Prostate gland (tissue), 2 donors: Measurements from ENCODE around the gene CARMIL1. TPM values are rescaled to one million over a fixed set of nuclear protein-coding genes. Genes with fewer than 3 reads are reported as not detected.

Experiments
- DNase-seq: peaks from one replicate; pipeline ENCODE4 v3.0.0-alpha.2; 2019; ENCODE audit warnings: low spot score
- H3K27ac ChIP-seq, 2 donors: fragments of 200-600 bp; sonication (generic); 2 replicates each; pipeline ENCODE4 v1.5.1; 2017 to 2019
- H3K27me3 ChIP-seq: fragments of 200-600 bp; sonication (generic); replicated peaks from 2 replicates; pipeline ENCODE4 v1.5.1; 2019; ENCODE audit not compliant: insufficient read depth
- H3K36me3 ChIP-seq, 2 donors: fragments of 200-600 bp; sonication (generic); 1 replicate in 1 of 2; 2 replicates in 1 of 2; pipeline versions ENCODE4 v1.5.1 to v1.8.1; 2017 to 2019
- H3K4me1 ChIP-seq: fragments of 200-600 bp; sonication (generic); replicated peaks from 2 replicates; pipeline ENCODE4 v1.5.1; 2019
- H3K4me3 ChIP-seq, 2 donors: fragments of 200-600 bp; sonication (generic); 2 replicates each; pipeline ENCODE4 v1.5.1; 2017 to 2019
- H3K9me3 ChIP-seq: fragments of 200-600 bp; sonication (generic); 2 replicates; pipeline ENCODE4 v1.5.1; 2017
- CTCF ChIP-seq, 4 experiments: fragments of 200-600 bp in 2 of 4; fragments of 450-650 bp in 2 of 4; sonication (generic) in 2 of 4; IDR thresholded peaks; 1 replicate in 3 of 4; 2 replicates in 1 of 4; pipeline ENCODE4 v1.5.1; 2016 to 2019; ENCODE audit warnings: antibody characterized with exemption in 4 of 4, mild to moderate bottlenecking in 2 of 4, moderate library complexity in 2 of 4
- POLR2A ChIP-seq: fragments of 450-650 bp; IDR thresholded peaks from one replicate; pipeline ENCODE4 v1.6.1; 2016; ENCODE audit warnings: antibody characterized with exemption, mild to moderate bottlenecking
- POLR2AphosphoS5 ChIP-seq: sonication (generic); formaldehyde crosslinking; IDR thresholded peaks from one replicate; pipeline ENCODE4 v1.6.1; 2017; ENCODE audit warnings: antibody characterized with exemption
- WGBS: methylation state at CpG from one replicate; pipeline ENCODE4 v1.1.5; 2018; 5-methylcytosine and 5-hydroxymethylcytosine counted together
- intact Hi-C: fragments of 100-400 bp; cut with DNase I; formaldehyde crosslinking; loops from one replicate; pipeline ENCODE4 v1.14.2; 2022
- total RNA-seq, 2 donors: library from RNA; depleted of rRNA; stranded (reverse); fragments of >200 nt; gene quantifications; one replicate each; pipeline ENCODE4 v1.1.0, GENCODE V29; 2016

CARMIL1 gene
- total RNA-seq, 2 donors from 2014 or later = 12.9 to 71.7 TPM

GRCh38 chr6:25497383-25498040 is 218.3 kb downstream of the CARMIL1 start:
- Histone ChIP-seq H3K4me1 (no peaks in the 10 kb centered on the region), H3K36me3 (no peaks in the 10 kb centered on the region), H3K27me3 (no peaks in the 10 kb centered on the region), H3K9me3 (no peaks in the 10 kb centered on the region), H3K4me3 (no peak overlapping the region), H3K27ac (no peak overlapping the region)
- 93% methylated on average over 8 of the region's 8 CpGs for WGBS
- intact Hi-C loops = loop anchor here (10.0 kb wide), 1 partner anchor 57 kb away; no protein-coding TSS in a partner anchor
- no peak for TF ChIP-seq CTCF (IDR thresholded peaks at IDR 0.05)
- TF ChIP-seq POLR2A = no peak
- TF ChIP-seq POLR2AphosphoS5 = no peak
- DNase-seq = no peak

GRCh38 chr6:25498505-25498904 is 219.3 kb downstream of the CARMIL1 start:
- no peak for TF ChIP-seq POLR2AphosphoS5
- no peak for TF ChIP-seq POLR2A
- TF ChIP-seq CTCF (IDR thresholded peaks at IDR 0.05) = no peak
- Histone ChIP-seq H3K36me3 (no peaks in the 10 kb centered on the region), H3K9me3 (no peaks in the 10 kb centered on the region), H3K27ac (no peak overlapping the region), H3K27me3 (no peaks in the 10 kb centered on the region), H3K4me3 (no peak overlapping the region), H3K4me1 (no peaks in the 10 kb centered on the region)
- DNase-seq = no peak
- 82% methylated on average over 4 of the region's 4 CpGs for WGBS
- intact Hi-C loops = loop anchor here (10.0 kb wide), 1 partner anchor 56 kb away; no protein-coding TSS in a partner anchor

GRCh38 chr6:25499615-25500235 is 220.6 kb downstream of the CARMIL1 start:
- intact Hi-C loops = loop anchor here (10.0 kb wide), 1 partner anchor 55 kb away; no protein-coding TSS in a partner anchor

GRCh38 chr6:25503686-25504085 is 224.5 kb downstream of the CARMIL1 start:
- WGBS = 93% methylated on average over 6 of the region's 6 CpGs
- TF ChIP-seq CTCF (IDR thresholded peaks at IDR 0.05) (no peak), POLR2AphosphoS5 (no peak), POLR2A (no peak)
- no peaks in the 10 kb centered on the region for H3K4me1 ChIP-seq
- H3K27ac ChIP-seq = no peak overlapping the region
- no peaks in the 10 kb centered on the region for H3K36me3 ChIP-seq
- DNase-seq = no peak
- intact Hi-C loops = no loop called here
- no peaks in the 10 kb centered on the region for H3K9me3 ChIP-seq
- H3K27me3 ChIP-seq = no peaks in the 10 kb centered on the region
- H3K4me3 ChIP-seq = no peak overlapping the region

More at GRCh38 chr6:25499615-25500235, 220.6 kb downstream of the CARMIL1 start:
- TF ChIP-seq POLR2AphosphoS5 = no peak
- TF ChIP-seq CTCF (IDR thresholded peaks at IDR 0.05) = no peak
- no peak for TF ChIP-seq POLR2A
- Histone ChIP-seq H3K36me3 (no peaks in the 10 kb centered on the region), H3K27ac (no peak overlapping the region), H3K4me1 (no peaks in the 10 kb centered on the region), H3K27me3 (no peaks in the 10 kb centered on the region), H3K4me3 (no peak overlapping the region), H3K9me3 (no peaks in the 10 kb centered on the region)
- WGBS = 34% methylated on average over 3 of the region's 3 CpGs
- DNase-seq = no peak
